Islet of Langerhans (tissue), 1 donor: ENCODE results near the gene PLPPR3.
"Not testable (repeated sequence)": the region's sequence is repeated elsewhere in the genome, so short reads cannot be mapped to it uniquely, and the experiment has no call there.

ENCODE experiments used
- FAIRE-seq: peaks from one replicate; lab custom pipeline; 2011; peaks lifted over from hg19 to GRCh38; lab: Jason Lieb, UNC

Gene PLPPR3

GRCh38 chr19:821825-822503 is at the start of gene PLPPR3:
Gene PLPPR3 (minus strand): TSS chr19:821955. CDS start chr19:821559, 396 bp downstream.
- no peak for FAIRE-seq

DNA sequence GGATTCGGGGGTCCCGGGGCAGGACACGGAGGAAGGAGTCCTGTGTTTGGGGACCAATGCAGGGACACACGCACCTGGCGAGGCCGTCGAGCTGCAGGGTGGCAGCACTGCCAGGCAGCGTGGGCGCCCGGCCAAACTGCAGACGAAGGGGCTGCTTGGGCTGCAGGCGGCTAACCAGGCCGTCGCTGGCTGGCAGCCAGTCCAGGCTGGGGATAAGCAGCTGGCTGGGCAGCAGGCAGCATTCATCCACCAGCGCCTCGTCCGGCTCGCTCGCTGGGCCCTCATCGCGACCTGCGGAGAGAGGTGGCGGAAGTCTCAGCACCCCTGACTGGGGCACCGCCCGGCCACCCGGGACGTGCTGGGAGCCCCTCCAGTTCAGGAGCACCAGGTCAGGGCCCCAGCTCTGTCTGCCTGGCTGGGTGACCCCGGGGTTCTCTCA is 49.2 kb upstream of the PLPPR3 start:
- FAIRE-seq, result no peak

GRCh38 chr19:870314-870713 is 48.6 kb upstream of the PLPPR3 start:
- no peak for FAIRE-seq

GRCh38 chr19:869245-870177 is 47.8 kb upstream of the PLPPR3 start:
- no peak for FAIRE-seq

DNA sequence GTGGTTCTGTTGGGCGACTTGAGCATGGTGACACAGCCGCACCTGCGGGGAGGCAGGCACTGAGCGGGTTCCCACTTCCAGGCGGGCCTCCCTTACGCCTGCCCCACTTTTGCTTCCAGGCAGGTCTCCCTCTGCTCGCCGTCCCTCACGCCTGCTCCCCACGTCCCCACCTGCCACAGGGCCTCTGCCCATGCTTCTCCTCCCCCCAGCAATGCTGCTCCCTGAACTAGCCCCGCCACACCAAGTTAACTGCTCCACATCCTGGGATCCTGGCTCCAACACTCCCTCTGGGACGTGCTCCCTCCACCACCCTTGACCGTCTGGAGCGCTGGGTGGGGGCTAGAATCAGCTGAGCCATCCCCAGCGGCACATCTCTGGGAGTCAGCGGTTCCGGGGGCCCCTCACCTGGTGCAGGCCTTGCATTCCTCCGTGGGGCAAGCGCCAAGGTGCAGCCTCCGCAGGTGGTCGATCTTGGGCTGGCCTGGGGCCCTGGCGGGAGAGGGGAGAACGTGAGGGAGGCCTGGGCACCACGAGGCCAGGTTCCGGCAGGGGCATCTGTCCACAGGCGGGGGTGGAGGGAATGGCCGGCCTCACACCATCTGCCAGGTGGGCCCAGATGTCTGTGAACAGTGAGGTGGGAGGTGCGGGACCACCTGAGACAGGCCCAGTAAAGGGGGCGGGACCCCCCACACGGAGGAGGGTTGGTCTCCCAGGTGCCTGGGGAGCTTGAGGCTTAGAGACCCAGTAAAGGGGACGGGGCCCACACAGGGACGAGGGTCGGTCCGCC is 46.9 kb upstream of the PLPPR3 start:
- no peak for FAIRE-seq

- FAIRE-seq, result no peak
Measured at GRCh38 chr19:867855-868457, 46.2 kb upstream of the PLPPR3 start.

GRCh38 chr19:867301-867793 is 45.6 kb upstream of the PLPPR3 start:
- FAIRE-seq, result no peak

DNA sequence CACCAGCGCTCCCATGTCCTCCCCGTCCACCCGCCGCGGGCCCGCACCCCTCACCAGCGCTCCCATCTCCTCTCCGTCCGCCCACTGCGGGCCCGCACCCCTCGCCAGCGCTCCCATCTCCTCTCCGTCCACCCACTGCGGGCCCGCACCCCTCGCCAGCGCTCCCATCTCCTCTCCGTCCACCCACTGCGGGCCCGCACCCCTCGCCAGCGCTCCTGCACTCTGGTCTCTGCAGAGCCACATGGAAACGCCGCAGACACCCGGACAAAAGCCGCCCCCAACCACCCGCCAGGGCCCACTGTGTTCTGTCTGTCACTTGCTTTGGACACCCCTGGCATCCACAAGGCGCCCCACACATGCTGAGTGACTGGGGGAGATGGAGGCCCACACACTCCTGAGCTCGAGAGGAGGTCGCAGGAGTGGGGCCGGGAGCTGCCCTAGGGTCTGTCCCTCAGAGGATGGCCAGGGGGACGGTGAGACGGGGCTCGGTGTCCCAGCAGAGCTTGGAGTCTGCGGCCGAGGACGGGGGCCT is 45.1 kb upstream of the PLPPR3 start:
- no peak for FAIRE-seq

- FAIRE-seq, result no peak
Measured at GRCh38 chr19:863315-863620, 41.5 kb upstream of the PLPPR3 start.

- no peak for FAIRE-seq
Measured at GRCh38 chr19:862581-863314, 41.0 kb upstream of the PLPPR3 start.

GRCh38 chr19:861756-862580 is 40.2 kb upstream of the PLPPR3 start:
- FAIRE-seq, result no peak

- FAIRE-seq, result no peak
Measured at GRCh38 chr19:861141-861755, 39.5 kb upstream of the PLPPR3 start.

GRCh38 chr19:858868-859843 is 37.4 kb upstream of the PLPPR3 start, which contains the start of gene CFD:
Gene CFD (plus strand): TSS chr19:859664. CDS start chr19:859690, 26 bp downstream.
- FAIRE-seq, result no peak

- no peak for FAIRE-seq
Measured at GRCh38 chr19:858284-858683, 36.5 kb upstream of the PLPPR3 start.

DNA sequence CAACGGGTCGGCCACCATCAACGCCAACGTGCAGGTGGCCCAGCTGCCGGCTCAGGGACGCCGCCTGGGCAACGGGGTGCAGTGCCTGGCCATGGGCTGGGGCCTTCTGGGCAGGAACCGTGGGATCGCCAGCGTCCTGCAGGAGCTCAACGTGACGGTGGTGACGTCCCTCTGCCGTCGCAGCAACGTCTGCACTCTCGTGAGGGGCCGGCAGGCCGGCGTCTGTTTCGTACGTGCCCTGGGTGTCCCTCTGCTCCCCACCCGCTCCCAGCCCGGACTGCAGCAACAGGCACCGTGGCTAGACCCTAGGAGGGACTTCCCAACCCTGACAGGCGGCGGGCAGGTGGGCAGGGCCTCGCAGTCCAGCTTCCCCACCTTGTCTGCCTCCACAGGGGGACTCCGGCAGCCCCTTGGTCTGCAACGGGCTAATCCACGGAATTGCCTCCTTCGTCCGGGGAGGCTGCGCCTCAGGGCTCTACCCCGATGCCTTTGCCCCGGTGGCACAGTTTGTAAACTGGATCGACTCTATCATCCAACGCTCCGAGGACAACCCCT is 33.9 kb upstream of the PLPPR3 start:
- FAIRE-seq, result no peak

DNA sequence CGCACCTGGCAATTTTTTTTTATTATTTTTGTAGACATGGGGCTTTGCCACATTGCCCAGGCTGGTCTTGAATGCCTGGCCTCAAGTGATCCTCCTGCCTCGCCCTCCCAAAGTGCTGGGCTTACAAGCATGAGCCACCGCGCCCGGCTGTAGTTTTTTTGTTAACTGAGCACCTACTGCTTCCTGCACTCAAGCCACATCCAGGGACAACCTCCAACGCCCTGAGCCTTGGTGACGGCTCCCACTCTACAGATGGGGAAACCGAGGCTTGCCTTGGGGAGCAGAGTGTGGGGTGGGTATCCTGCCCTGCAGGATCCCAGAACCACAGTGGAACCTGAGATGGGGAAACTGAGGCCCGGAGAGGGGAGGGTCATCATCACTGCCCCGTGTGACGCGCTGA is 33.4 kb upstream of the PLPPR3 start:
- FAIRE-seq, result no peak

DNA sequence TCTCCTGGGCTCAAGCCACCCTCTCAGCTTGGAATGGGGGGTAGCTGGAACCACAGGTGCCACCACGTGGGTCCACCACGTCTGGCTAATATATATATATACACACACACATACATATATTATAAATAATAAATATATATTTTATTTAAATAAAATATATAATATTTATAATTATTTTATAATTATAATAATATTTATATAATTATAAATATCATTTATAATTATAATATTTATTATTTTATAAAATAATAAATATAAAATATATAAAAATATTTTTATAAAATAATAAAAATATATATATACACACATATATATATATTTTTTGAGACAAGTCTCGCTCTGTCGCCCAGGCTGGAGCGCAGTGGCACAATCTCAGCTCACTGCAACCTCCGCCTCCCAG is 32.8 kb upstream of the PLPPR3 start:
- FAIRE-seq, result no peak

- FAIRE-seq, result not testable (repeated sequence)
Measured at GRCh38 chr19:853614-854220, 32.0 kb upstream of the PLPPR3 start.
